OCI-LY1 (cell line): ENCODE results near the gene PARD3.

Experiments used
- H2AFZ ChIP-seq: fragments of 200-600 bp; sonication (generic), shearing (Covaris generic); 2 replicates; pipeline ENCODE4 v1.6.0; 2014; ENCODE audit warnings: antibody characterized with exemption, mild to moderate bottlenecking, low read length
- H3F3A ChIP-seq: fragments of 200-600 bp; sonication (generic), shearing (Covaris generic); 2 replicates; pipeline ENCODE4 v1.6.0; 2014; ENCODE audit warnings: mild to moderate bottlenecking, antibody characterized with exemption, low read length, moderate library complexity; ENCODE audit not compliant: insufficient read depth
- H3K27ac ChIP-seq: fragments of 200-600 bp; sonication (generic); 2 replicates; pipeline ENCODE4 v1.5.1; 2014; ENCODE audit warnings: low read length, mixed run types, mild to moderate bottlenecking, low read depth; ENCODE audit not compliant: poor library complexity, severe bottlenecking
- H3K27me3 ChIP-seq: fragments of 200-600 bp; sonication (generic); 2 replicates; pipeline ENCODE4 v1.6.0; 2014; ENCODE audit warnings: antibody characterized with exemption, mild to moderate bottlenecking, low read length, moderate library complexity; ENCODE audit not compliant: insufficient read depth
- H3K36me3 ChIP-seq: fragments of 200-600 bp; sonication (generic); 2 replicates; pipeline ENCODE4 v1.6.1; 2014; ENCODE audit warnings: mild to moderate bottlenecking, antibody characterized with exemption, low read length, moderate library complexity, mixed read lengths; ENCODE audit not compliant: insufficient read depth
- H3K4me1 ChIP-seq: fragments of 200-600 bp; sonication (generic); 2 replicates; pipeline ENCODE4 v1.5.1; 2014; ENCODE audit warnings: mild to moderate bottlenecking, low read length, moderate library complexity; ENCODE audit not compliant: insufficient read depth, severe bottlenecking
- H3K4me2 ChIP-seq: fragments of 200-600 bp; sonication (generic), shearing (Covaris generic); 2 replicates; pipeline ENCODE4 v1.6.1; 2014; ENCODE audit warnings: low read length
- H3K4me3 ChIP-seq: fragments of 200-600 bp; sonication (generic); 2 replicates; pipeline ENCODE4 v1.5.1; 2014; ENCODE audit warnings: low read length, low read depth, mild to moderate bottlenecking, mixed read lengths; ENCODE audit not compliant: poor library complexity, severe bottlenecking
- H3K79me2 ChIP-seq: fragments of 200-600 bp; shearing (Covaris generic); 2 replicates; pipeline ENCODE4 v1.6.1; 2016; ENCODE audit warnings: mixed run types, low read length, mixed read lengths; ENCODE audit not compliant: insufficient read depth
- H3K9ac ChIP-seq: fragments of 200-600 bp; sonication (generic), shearing (Covaris generic); 2 replicates; pipeline ENCODE4 v1.6.1; 2014; ENCODE audit warnings: mild to moderate bottlenecking, low read length, mixed read lengths
- H3K9me2 ChIP-seq: fragments of 200-600 bp; sonication (generic), shearing (Covaris generic); 2 replicates; pipeline ENCODE4 v1.6.1; 2014; ENCODE audit warnings: low read depth, mild to moderate bottlenecking, low read length, mixed read lengths
- H3K9me3 ChIP-seq: fragments of 200-600 bp; shearing (Covaris generic); 2 replicates; pipeline ENCODE4 v1.6.1; 2014; ENCODE audit warnings: low read length, mixed read lengths
- H4K20me1 ChIP-seq: fragments of 200-600 bp; sonication (generic), shearing (Covaris generic); 2 replicates; pipeline ENCODE4 v1.6.0; 2016; ENCODE audit warnings: mild to moderate bottlenecking, low read length; ENCODE audit not compliant: insufficient read depth
- EZH2 ChIP-seq: fragments of 200-600 bp; sonication (generic), shearing (Covaris generic); IDR thresholded peaks from 2 replicates; pipeline ENCODE4 v1.8.0; 2017; ENCODE audit warnings: borderline replicate concordance, mixed run types, mild to moderate bottlenecking, antibody characterized with exemption, low read length, moderate library complexity, mixed read lengths
- TF ChIP-seq, protein P1 (sequence below): fragments of 200-600 bp; sonication (generic), shearing (Covaris generic); IDR thresholded peaks from 2 replicates; pipeline ENCODE4 v1.5.1; 2017; ENCODE audit warnings: mild to moderate bottlenecking, antibody characterized with exemption, low read length, moderate library complexity, mixed read lengths

PARD3 gene

DNA sequence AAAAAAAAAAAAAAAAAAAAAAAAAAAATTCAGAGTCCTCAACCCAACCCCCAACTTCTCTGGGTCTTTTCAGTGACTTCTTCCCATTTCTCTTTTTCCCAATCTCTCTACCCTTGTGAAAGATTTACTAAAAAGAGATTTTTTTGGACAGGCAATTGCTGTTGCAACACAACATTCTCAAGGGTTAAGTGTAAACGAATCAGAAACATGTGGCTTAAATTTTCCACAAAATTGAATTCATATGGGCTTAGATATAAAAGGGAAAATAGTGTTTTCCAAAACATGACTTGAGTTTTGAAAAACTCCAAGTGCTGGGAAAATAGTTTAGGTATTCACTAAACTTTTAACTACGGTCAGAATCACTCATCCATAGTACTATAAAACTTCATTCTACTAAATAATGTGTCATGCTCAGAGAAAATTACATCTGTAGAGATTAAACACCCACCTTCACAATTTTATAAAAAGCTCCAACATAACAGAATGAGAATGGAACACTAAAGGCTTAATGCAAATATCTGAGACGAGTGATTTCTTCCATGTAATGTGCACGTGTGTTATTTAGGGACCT lies 643.1 kb downstream of the PARD3 start:
- no peak overlapping the region for H3K27ac ChIP-seq
- H3K27me3 ChIP-seq = no peaks in the 10 kb centered on the region
- no peaks in the 10 kb centered on the region for H3K9me3 ChIP-seq
- no peak for TF ChIP-seq EZH2
- TF ChIP-seq, protein P1, sequence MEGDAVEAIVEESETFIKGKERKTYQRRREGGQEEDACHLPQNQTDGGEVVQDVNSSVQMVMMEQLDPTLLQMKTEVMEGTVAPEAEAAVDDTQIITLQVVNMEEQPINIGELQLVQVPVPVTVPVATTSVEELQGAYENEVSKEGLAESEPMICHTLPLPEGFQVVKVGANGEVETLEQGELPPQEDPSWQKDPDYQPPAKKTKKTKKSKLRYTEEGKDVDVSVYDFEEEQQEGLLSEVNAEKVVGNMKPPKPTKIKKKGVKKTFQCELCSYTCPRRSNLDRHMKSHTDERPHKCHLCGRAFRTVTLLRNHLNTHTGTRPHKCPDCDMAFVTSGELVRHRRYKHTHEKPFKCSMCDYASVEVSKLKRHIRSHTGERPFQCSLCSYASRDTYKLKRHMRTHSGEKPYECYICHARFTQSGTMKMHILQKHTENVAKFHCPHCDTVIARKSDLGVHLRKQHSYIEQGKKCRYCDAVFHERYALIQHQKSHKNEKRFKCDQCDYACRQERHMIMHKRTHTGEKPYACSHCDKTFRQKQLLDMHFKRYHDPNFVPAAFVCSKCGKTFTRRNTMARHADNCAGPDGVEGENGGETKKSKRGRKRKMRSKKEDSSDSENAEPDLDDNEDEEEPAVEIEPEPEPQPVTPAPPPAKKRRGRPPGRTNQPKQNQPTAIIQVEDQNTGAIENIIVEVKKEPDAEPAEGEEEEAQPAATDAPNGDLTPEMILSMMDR = no peak
- H3K4me2 ChIP-seq = no peak overlapping the region
- no peaks in the 10 kb centered on the region for H3K4me1 ChIP-seq
- no peak overlapping the region for H3K4me3 ChIP-seq
- H4K20me1 ChIP-seq = no peaks in the 10 kb centered on the region
- no peaks in the 10 kb centered on the region for H3F3A ChIP-seq
- H3K9ac ChIP-seq = no peak overlapping the region
- H3K9me2 ChIP-seq = no peaks in the 10 kb centered on the region
- no peaks in the 10 kb centered on the region for H3K79me2 ChIP-seq
- H2AFZ ChIP-seq = no peak overlapping the region
- no peaks in the 10 kb centered on the region for H3K36me3 ChIP-seq

DNA sequence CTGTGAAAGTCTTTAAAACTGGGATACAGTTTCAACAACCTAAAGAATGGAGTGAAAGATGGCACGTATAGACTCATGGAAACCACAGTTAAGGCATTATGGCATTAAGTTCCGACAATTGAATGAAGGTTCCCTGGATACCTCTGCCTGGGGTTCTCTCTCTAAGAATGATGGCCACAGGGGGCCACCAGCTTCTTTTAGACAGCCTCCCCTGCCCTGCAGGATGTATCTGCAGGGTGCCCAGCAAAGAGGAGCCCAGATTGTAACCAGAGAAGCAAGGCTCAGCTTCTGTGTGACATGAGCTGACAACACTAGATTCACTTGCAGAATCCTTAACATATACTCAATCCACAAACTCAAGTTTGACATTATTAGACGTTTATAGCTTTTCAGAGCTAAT lies 645.4 kb downstream of the PARD3 start:
- H3K4me2 ChIP-seq = no peak overlapping the region
- H3K79me2 ChIP-seq = no peaks in the 10 kb centered on the region
- no peaks in the 10 kb centered on the region for H3K9me2 ChIP-seq
- H2AFZ ChIP-seq = no peak overlapping the region
- no peaks in the 10 kb centered on the region for H3K4me1 ChIP-seq
- no peaks in the 10 kb centered on the region for H3F3A ChIP-seq
- TF ChIP-seq, protein P1 = no peak
- TF ChIP-seq EZH2 = no peak
- no peaks in the 10 kb centered on the region for H4K20me1 ChIP-seq
- H3K27me3 ChIP-seq = no peaks in the 10 kb centered on the region
- no peaks in the 10 kb centered on the region for H3K9me3 ChIP-seq
- H3K36me3 ChIP-seq = no peaks in the 10 kb centered on the region
- H3K9ac ChIP-seq = no peak overlapping the region
- H3K4me3 ChIP-seq = no peak overlapping the region
- H3K27ac ChIP-seq = no peak overlapping the region

DNA sequence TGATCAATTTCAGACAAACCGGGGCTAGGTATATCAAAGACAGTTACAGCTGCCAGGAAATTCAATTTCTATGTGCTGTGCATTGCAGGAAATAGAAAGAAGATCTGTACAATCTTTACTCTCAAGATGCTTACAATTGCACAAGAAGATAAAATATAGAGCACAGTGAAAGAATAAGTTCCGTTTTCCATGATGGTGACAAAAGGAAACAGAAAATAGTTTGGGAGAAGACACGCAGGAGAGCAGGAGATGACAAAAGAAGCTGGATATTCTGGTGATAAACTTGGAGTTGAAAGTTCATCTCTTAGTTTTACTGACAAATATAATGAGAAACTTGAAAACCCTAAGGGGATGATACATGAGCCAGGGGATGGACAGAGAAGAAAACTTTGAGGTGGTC lies 646.0 kb downstream of the PARD3 start:
- Histone ChIP-seq H2AFZ (no peak overlapping the region), H3K27ac (no peak overlapping the region), H3K27me3 (no peaks in the 10 kb centered on the region), H3K9me3 (no peaks in the 10 kb centered on the region), H3K4me1 (no peaks in the 10 kb centered on the region), H3K79me2 (no peaks in the 10 kb centered on the region), H3K9me2 (no peaks in the 10 kb centered on the region), H3K9ac (no peak overlapping the region), H3K36me3 (no peaks in the 10 kb centered on the region), H3F3A (no peaks in the 10 kb centered on the region), H4K20me1 (no peaks in the 10 kb centered on the region), H3K4me2 (no peak overlapping the region), H3K4me3 (no peak overlapping the region)
- TF ChIP-seq EZH2 = no peak
- TF ChIP-seq, protein P1 = no peak
